Measurements from ENCODE around the gene FN1.

FN1 gene

DNA sequence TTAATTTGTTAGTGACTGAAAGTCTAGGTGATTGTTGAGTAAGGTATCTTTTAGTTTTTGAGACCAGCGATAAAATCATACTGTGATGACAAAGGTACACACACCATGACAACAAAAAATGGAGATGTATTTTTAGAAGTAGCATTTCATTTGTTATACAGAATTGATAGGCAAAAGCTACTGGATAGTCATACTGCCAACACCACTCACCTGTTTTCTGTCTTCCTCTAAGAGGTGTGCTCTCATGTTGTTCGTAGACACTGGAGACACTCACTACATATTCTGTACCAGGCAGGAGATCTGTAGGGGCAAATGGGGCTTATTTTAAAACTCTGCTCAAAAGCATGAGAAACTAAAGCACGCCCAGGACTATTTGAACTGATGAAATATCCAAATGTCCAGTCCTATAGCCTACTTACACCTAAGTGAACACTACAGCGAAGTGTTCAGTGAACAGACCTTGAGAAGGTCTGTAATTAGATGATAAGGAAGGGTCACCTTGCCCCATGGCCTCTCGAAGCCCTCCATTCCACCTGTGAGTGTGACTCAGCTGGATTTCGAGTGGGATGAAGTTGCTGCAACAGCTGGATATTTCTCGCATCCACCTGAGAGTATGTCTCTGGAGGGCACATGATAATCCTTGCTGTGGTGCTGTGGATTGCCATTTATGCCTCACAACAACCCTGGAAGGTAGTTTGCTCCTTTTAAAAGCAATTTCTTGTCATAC is 47.7 kb downstream of the FN1 start:
- Histone ChIP-seq H3K36me3 (ENCODE audit: insufficient read depth, low read length) (no peaks in the 10 kb centered on the region), H3K9ac (ENCODE audit: low read depth, low read length) (no peak overlapping the region), H3K4me2 (ENCODE audit: insufficient read depth, low read length) (no peak overlapping the region), H3K79me2 (ENCODE audit: insufficient read depth, low read length) (no peaks in the 10 kb centered on the region), H4K20me1 (ENCODE audit: insufficient read depth, low read length) (no peaks in the 10 kb centered on the region), H3K4me1 (ENCODE audit: insufficient read depth, low read length) (no peaks in the 10 kb centered on the region), H3K4me3 (ENCODE audit: low read depth in 1 of 2, low read length in 2 of 2) (no peak overlapping the region), H3K27me3 (ENCODE audit: insufficient read depth, low read length, poor library complexity) (no peaks in the 10 kb centered on the region), H3K9me3 (ENCODE audit: insufficient read depth, low read length, severe bottlenecking) (no peaks in the 10 kb centered on the region), H2AFZ (ENCODE audit: low read depth, low read length) (no peak overlapping the region), H3K27ac (ENCODE audit: low read length) (no peak overlapping the region)
- no peak for TF ChIP-seq EZH2 (IDR thresholded peaks at IDR 0.05; ENCODE audit: borderline replicate concordance, low read depth, low read length, severe bottlenecking)
- TF ChIP-seq, protein P1, sequence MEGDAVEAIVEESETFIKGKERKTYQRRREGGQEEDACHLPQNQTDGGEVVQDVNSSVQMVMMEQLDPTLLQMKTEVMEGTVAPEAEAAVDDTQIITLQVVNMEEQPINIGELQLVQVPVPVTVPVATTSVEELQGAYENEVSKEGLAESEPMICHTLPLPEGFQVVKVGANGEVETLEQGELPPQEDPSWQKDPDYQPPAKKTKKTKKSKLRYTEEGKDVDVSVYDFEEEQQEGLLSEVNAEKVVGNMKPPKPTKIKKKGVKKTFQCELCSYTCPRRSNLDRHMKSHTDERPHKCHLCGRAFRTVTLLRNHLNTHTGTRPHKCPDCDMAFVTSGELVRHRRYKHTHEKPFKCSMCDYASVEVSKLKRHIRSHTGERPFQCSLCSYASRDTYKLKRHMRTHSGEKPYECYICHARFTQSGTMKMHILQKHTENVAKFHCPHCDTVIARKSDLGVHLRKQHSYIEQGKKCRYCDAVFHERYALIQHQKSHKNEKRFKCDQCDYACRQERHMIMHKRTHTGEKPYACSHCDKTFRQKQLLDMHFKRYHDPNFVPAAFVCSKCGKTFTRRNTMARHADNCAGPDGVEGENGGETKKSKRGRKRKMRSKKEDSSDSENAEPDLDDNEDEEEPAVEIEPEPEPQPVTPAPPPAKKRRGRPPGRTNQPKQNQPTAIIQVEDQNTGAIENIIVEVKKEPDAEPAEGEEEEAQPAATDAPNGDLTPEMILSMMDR (IDR thresholded peaks at IDR 0.05; ENCODE audit: borderline replicate concordance, extremely low read depth, low read length, poor library complexity, severe bottlenecking), result no peak
- DNase-seq, result no peak
- no peak for ATAC-seq (ENCODE audit: insufficient read depth, low read depth)

DNA sequence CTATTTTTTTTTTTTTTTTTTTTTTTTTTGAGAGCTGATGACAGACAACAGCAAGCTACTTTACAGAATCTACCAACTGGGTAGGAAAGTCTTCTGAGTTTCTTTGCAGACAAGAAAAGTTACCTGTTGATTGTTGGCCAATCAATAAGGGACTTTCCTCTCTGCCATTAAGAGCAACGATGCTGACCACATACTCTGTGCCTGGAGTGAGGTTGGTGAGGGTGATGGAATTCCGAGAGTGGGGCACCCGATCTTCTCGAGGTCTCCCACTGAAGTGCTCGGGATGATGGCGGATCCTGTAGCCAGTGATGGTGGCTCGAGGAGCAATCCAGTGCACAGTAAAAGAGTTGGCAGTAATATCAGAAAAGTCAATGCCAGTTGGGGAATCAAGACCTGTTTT is 49.3 kb downstream of the FN1 start:
- Histone ChIP-seq H3K9ac (ENCODE audit: low read depth, low read length) (no peak overlapping the region), H3K27me3 (ENCODE audit: insufficient read depth, low read length, poor library complexity) (no peaks in the 10 kb centered on the region), H3K9me3 (ENCODE audit: insufficient read depth, low read length, severe bottlenecking) (no peaks in the 10 kb centered on the region), H2AFZ (ENCODE audit: low read depth, low read length) (no peak overlapping the region), H3K4me1 (ENCODE audit: insufficient read depth, low read length) (no peaks in the 10 kb centered on the region), H3K4me2 (ENCODE audit: insufficient read depth, low read length) (no peak overlapping the region), H3K27ac (ENCODE audit: low read length) (no peak overlapping the region), H3K4me3 (ENCODE audit: low read depth in 1 of 2, low read length in 2 of 2) (no peak overlapping the region), H4K20me1 (ENCODE audit: insufficient read depth, low read length) (no peaks in the 10 kb centered on the region), H3K79me2 (ENCODE audit: insufficient read depth, low read length) (no peaks in the 10 kb centered on the region), H3K36me3 (ENCODE audit: insufficient read depth, low read length) (no peaks in the 10 kb centered on the region)
- no peak for DNase-seq
- TF ChIP-seq, protein P1 (IDR thresholded peaks at IDR 0.05; ENCODE audit: borderline replicate concordance, extremely low read depth, low read length, poor library complexity, severe bottlenecking), result no peak
- TF ChIP-seq EZH2 (IDR thresholded peaks at IDR 0.05; ENCODE audit: borderline replicate concordance, low read depth, low read length, severe bottlenecking), result no peak
- ATAC-seq (ENCODE audit: insufficient read depth, low read depth), result no peak

DNA sequence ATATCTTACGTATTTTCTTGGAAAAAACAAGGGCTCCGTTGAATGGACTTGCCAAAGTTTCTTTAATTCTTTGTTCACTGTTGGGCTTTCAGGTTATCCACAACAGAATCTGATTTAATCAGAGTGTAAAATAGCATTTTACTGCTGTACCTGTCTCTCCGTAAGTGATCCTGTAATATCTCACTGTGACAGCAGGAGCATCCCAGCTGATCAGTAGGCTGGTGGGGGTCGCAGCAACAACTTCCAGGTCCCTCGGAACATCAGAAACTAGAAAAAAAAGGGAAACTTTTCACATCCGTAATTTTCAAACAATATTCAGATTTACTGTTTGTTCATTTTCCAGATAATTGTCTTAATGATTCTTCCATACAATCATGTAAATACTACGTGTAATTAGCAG is 51.2 kb downstream of the FN1 start:
- no peak overlapping the region for H3K9ac ChIP-seq (ENCODE audit: low read depth, low read length)
- no peak overlapping the region for H3K4me3 ChIP-seq (ENCODE audit: low read depth in 1 of 2, low read length in 2 of 2)
- ATAC-seq (ENCODE audit: insufficient read depth, low read depth), result no peak
- H2AFZ ChIP-seq (ENCODE audit: low read depth, low read length), result no peak overlapping the region
- TF ChIP-seq EZH2 (IDR thresholded peaks at IDR 0.05; ENCODE audit: borderline replicate concordance, low read depth, low read length, severe bottlenecking), result no peak
- TF ChIP-seq, protein P1 (IDR thresholded peaks at IDR 0.05; ENCODE audit: borderline replicate concordance, extremely low read depth, low read length, poor library complexity, severe bottlenecking), result no peak
- no peaks in the 10 kb centered on the region for H3K36me3 ChIP-seq (ENCODE audit: insufficient read depth, low read length)
- no peaks in the 10 kb centered on the region for H4K20me1 ChIP-seq (ENCODE audit: insufficient read depth, low read length)
- H3K27me3 ChIP-seq (ENCODE audit: insufficient read depth, low read length, poor library complexity), result no peaks in the 10 kb centered on the region
- no peaks in the 10 kb centered on the region for H3K79me2 ChIP-seq (ENCODE audit: insufficient read depth, low read length)
- H3K4me2 ChIP-seq (ENCODE audit: insufficient read depth, low read length), result no peak overlapping the region
- H3K4me1 ChIP-seq (ENCODE audit: insufficient read depth, low read length), result no peaks in the 10 kb centered on the region
- H3K27ac ChIP-seq (ENCODE audit: low read length), result no peak overlapping the region
- H3K9me3 ChIP-seq (ENCODE audit: insufficient read depth, low read length, severe bottlenecking), result no peaks in the 10 kb centered on the region
- DNase-seq, result no peak
